Activated T-cell treated with anti-CD3 and anti-CD28 coated beads for 24 hours (primary cell): ENCODE measurements around the gene MRPS31.
"Not testable (repeated sequence)": the region's sequence is repeated elsewhere in the genome, so short reads cannot be mapped to it uniquely, and the experiment has no call there.

Source experiments
- DNase-seq: peaks from one replicate; pipeline ENCODE4 v3.0.0-alpha.2; 2020; ENCODE audit warnings: low read depth

The MRPS31 gene

GRCh38 chr13:40758811-40759210, 12.2 kb downstream of the MRPS31 start:
- DNase-seq: no peak

GRCh38 chr13:40756042-40756441, 14.9 kb downstream of the MRPS31 start:
- no peak for DNase-seq

- no peak for DNase-seq
Measured at GRCh38 chr13:40755082-40755700, 15.8 kb downstream of the MRPS31 start.

- DNase-seq: no peak
Measured at GRCh38 chr13:40749327-40749726, 21.7 kb downstream of the MRPS31 start.

GRCh38 chr13:40735232-40735548, 35.8 kb downstream of the MRPS31 start:
- DNase-seq: not testable (repeated sequence)

- not testable (repeated sequence) for DNase-seq
Measured at GRCh38 chr13:40734536-40735231, 36.3 kb downstream of the MRPS31 start.

GRCh38 chr13:40732658-40733057, 38.3 kb downstream of the MRPS31 start:
- DNase-seq: no peak

GRCh38 chr13:40728595-40728994, 42.4 kb downstream of the MRPS31 start:
- DNase-seq: no peak

GRCh38 chr13:40714433-40714832, 56.6 kb downstream of the MRPS31 start:
- not testable (repeated sequence) for DNase-seq

GRCh38 chr13:40706439-40706838, 64.6 kb downstream of the MRPS31 start:
- DNase-seq: no peak

GRCh38 chr13:40697711-40698110, 73.3 kb downstream of the MRPS31 start:
- DNase-seq: no peak

GRCh38 chr13:40694426-40694825, 76.6 kb downstream of the MRPS31 start:
- no peak for DNase-seq

GRCh38 chr13:40692946-40693345, 78.0 kb downstream of the MRPS31 start:
- DNase-seq: no peak

GRCh38 chr13:40688781-40689180, 82.2 kb downstream of the MRPS31 start:
- DNase-seq: no peak

GRCh38 chr13:40682449-40683240, 88.3 kb downstream of the MRPS31 start:
- no peak for DNase-seq

GRCh38 chr13:40681341-40682146, 89.4 kb downstream of the MRPS31 start:
- no peak for DNase-seq

GRCh38 chr13:40680659-40681323, 90.2 kb downstream of the MRPS31 start:
- no peak for DNase-seq

GRCh38 chr13:40679480-40679985, 91.5 kb downstream of the MRPS31 start:
- no peak for DNase-seq
